DMS53 treated with DMSO at 0.1 percent for 48 hours (cell line): Measurements from ENCODE around the gene LYPD4.
"Not testable (repeated sequence)": the region's sequence is repeated elsewhere in the genome, so short reads cannot be mapped to it uniquely, and the experiment has no call there.

ENCODE experiments used
- DNase-seq: peaks from one replicate; lab custom pipeline; 2025; ENCODE audit not compliant: unreplicated experiment; lab: John Stamatoyannopoulos, UW

LYPD4 gene

DNA sequence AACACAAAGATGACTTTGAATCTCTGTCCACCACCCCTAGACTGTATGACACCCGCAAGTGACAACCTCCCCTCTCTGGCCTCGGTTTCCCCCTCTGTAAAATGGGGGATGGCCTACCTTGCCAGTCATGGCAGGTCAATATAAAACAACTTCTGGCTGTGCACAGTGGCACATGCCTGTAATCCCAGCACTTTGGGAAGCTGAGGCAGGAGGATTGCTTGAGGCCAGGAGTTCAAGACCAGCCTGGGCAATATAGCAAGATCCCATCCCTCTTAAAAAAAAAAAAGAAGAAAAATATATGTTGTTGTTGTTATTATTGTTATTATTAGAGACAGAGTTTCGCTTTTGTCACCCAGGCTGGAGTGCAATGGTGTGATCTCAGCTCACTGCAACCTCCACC is 31.5 kb upstream of the LYPD4 start:
- not testable (repeated sequence) for DNase-seq

DNA sequence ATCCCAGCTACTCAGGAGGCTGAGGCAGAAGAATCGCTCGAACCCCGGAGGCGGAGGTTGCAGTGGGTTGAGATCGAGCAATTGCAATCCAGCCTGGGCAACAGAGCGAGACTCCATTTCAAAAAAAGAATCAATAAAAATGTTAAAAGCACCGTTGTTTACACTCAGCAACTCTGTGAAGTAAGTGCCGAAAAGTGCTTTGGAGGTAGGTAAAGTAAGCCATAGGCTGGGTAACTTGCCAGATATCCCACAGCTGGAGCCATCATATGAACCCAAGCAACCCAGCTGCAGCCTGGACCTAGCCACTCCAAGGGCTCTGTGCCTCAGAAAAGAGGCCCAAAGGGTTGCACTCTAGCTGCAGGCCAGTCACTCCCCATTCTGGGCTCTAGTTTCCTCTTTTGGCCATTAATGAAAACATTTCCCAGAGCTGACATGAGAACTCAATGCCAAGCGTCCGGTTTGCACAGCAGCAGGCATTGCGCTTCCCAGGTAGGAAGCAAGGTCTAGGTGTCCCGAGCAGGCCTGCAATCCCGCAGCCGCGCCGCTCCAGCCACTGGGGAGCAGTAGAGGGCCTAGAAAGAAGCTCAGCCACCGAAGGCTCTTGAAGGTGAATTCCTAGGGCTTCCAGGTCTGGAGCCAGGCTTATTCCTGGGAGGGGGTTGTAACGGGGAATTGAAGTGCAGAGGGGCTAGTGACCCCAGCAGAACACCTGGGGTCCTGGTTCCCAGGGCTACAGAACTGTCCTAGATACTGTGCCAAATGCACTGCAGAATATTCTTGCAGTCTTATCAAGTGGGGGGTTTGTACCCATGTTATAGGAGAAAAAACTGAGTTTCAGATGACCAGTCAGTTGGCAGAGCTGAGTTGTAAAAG is 28.5 kb upstream of the LYPD4 start:
- DNase-seq, result peak; percentile 84

DNA sequence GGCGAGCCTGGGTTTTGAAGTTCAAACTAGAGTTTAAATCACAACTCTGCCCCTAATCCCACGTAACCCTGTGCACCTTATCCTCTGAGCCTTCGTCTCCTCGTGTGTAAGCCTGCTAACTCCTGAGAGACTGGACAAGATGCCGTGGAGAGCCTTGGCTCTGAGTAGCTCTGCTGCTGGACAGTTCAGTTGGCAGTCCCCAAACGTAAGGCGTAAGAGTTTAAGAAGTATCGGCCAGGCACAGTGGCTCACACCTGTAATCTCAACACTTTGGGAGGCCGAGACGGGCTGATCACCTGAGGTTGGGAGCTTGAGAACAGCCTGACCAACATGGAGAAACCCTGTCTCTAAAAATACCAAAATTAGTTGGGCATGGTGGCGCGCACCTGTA is 27.9 kb upstream of the LYPD4 start:
- no peak for DNase-seq

DNA sequence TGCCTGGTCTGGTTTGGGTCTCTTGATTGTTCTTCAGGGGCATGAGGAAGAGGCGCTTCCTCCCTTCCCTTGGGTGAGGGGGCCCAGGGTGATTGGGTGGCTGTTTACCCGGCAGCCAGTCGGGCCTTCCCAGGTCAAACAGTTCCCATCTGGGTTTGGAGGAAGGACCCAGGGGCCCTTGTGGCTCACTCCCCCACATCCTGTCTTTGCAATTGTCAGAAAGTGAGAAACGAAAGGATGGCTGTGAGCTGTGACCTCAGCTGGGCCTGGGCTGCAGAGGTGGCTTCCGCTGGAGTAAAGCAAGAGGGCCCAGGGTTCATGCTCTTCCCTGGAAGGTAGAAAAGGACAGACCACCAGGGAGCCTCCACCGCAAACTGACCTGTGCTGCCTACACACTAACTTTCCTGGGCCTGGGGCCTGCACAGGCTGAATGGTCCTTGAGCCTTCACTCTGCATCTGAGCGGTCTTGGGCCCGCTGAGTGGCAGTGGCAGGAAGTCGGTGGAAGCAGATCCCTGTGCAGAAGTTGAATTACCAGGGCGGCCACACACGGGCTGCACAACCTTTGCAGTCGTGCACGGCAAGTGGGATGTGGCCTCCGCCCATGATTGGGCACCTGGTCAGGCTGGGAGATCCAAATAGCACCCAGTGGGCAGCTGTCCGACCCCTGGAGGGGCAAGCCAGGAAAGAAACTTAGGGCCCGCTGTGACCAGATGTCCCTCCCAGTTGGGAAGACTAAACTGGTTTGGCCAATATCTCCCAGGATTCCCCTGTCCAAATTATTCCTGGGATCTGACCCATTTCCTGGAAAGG is 27.3 kb upstream of the LYPD4 start:
- DNase-seq, result no peak

DNA sequence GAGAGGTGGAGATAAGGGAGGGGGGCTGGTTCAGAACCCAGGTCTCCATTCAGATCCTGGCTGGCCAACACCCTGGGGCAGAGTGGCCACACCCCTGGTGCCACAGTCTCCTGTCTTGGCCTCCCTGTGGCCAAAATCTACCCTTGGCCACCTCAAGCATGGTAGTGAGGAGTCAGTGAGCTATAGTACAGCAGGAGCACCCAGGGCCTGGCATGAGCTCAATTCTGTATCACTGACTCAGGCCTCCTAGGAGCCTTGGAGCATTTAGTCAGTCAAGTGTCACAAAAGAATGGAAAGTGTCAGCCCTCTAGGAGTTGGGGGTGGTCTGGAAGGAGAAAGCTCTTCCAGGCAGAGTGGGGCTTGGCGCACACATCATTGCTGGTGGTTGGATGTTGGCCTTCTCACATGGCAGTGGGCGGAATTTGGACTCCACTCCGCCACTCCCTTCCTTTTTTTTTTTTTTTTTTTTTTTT is 26.0 kb upstream of the LYPD4 start:
- no peak for DNase-seq

DNA sequence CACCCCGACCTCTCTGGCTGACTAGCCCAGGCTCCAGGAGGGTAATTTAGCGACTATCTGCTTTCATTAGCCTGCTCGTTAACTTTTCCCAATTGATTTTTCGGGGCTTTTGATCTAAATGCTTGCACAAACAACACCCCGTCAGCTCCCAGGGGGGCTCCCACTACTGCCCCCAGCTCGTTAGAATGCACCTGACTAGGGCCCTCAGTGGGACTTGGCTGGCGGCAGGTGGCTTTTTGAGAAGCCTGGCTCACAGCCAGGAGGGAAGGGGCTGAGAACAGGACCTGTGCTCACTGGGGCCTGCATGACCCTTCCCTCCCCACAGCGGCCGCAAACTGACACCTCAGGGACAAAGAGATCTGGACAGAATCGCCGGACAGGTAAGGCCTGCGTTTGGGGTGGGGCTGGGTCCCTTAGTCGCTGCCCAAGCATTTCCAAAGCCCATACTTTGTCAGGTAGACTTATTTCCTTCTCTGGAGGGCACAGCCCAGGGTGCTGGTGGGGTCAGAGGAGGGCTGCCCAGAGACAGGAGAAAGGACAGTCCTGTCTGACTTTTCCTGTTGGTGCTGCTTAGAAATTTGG is 25.0 kb upstream of the LYPD4 start:
- no peak for DNase-seq

DNA sequence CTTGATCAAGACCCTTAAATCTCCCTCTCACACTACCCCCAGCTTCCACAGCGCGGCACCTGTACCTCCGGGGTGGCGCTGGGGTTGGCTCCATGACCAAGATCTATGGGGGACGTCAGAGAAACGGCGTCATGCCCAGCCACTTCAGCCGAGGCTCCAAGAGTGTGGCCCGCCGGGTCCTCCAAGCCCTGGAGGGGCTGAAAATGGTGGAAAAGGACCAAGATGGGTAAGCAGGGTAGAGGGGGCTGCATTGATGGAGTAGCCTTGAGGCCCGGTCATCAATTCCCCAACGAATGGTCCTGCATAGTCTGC is 24.5 kb upstream of the LYPD4 start:
- no peak for DNase-seq

DNA sequence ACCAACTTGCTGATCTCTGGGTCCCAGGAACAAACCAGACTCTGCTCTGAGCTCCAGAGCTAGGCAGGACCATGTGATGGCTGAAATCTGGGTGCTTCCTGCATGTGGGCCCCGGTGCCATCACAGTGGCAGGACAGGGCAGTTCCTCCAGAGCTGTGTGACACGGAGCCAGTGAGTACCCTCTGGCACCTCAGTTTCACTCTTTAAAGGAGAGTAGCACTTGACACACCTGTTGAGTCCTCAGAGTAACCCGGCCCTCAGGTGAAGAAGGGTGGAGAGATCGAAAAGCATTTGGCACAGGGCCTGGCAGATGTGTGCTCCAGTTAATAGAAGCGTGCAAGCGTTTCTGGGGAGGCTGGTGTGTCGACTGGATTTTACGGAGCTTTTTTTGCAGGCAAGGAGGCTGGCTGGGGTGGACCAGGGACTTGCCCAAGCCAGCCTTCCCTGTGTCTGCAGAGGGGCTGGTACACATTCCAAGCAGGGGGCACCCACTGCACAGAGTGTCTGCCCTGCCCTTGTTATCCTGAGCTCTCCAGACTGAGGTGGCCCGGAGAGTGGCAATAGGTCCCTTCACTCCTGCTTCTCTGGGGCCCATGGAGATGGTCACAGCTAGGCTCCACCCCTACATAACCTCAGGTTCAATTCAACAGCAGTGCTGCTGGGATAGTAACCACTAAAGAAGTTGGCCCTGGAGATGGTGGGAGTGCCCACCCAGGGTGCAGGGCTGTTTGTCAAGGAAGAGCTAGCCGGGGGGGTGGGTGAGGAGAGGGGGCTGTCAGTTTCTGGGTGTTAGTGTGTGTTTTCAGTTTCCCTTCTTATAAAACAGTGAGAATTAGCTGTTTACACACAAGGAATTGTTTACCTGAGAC is 23.9 kb upstream of the LYPD4 start:
- DNase-seq, result no peak

DNA sequence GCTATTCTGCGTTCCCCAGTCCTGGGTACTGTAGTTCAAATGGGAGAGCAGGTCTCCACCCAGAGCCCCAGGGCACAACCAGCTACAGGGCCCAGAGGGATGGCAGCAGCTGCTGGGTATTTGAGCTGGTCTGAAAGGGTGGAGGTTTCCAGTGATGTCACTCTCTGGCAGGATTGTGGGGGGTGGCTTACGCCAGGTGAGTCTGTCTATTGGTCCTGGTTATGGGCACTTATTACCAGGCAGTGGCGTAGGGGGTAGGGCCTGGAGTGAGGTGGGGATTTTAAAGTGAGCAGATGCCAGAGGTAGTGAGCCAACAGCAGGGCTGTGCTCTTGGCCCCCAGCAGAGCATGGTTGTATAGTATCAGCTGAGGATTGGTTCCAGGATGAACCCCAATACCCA is 21.8 kb upstream of the LYPD4 start:
- DNase-seq, result no peak

DNA sequence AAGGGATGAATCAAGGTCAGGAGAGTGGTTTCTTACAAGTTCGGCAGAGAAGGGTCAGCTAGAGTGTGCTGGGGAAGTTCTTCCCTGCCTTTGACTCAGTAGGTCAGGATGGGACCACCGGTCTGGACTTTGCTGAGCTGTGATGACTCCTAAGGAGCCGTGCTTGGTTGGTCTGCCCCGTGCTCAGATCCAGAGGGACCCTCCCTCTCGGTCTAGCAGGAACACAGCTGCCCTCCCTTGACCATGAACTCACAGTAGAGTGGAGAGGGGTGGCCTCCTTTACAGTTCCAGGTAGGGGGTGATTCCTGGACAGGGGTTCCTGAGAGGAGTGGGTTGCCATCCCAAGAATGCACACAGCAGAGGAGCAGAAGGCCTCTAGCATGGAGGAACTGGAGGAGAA is 19.9 kb upstream of the LYPD4 start:
- no peak for DNase-seq

DNA sequence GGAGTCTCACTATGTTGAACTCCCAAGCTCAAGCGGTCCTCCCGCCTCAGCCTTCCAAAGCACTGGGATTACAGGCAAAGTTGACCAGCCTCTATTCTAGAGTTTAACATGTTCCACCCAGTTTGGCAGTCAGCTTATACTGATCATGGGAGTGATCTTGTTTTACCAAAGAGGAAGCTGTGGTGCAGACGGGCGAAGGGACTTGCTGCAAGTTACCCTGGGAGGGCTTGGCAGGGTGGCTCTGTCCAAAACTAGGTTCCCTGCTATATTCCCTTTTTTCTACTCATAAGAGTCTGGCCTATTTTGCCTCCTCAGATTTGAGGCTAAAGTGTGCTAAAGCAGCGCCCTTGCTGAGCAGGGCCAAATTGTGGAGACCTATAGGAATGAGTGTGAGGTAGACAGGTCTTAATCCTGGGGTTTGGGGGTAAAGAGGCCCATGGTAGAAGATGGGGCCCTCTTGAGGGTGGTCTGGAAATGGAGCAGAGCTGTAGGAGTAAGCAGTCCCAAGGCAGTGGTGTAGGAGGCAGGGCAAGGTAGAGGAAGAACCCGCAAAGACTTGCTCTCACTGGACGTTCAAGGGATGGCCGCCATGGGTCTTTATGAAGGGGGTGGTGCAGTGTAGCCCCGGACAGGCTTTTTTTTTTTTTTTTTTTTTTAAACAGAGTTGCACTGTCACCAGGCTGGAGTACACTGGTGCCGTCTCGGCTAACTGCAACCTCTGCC is 18.9 kb upstream of the LYPD4 start:
- DNase-seq, result no peak

DNA sequence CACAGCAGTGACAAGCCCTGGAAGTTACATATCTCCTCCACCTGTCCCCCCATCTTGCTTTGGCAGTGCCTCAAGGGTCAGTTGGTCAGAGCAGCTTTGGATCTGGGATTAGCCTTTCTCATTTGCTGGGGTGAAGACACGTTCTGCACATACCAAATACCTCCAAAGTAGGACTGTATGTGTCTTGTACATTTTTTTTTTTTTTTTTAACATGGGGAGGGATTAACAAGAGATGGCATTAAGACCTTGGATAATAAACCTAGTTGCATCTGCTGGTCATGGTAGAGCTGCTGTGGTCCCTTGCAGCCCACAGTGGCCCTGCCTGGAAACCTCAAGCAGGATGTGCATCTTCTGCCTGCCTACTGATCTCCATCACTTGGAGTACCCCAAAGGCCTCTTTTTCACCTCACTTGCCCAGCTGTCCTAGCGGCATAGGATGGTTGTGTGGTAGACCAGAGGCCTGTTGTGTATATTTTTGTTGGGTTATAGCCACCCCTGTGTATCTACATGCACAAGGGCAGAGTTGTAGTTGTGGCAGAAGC is 18.0 kb upstream of the LYPD4 start:
- DNase-seq, result no peak

DNA sequence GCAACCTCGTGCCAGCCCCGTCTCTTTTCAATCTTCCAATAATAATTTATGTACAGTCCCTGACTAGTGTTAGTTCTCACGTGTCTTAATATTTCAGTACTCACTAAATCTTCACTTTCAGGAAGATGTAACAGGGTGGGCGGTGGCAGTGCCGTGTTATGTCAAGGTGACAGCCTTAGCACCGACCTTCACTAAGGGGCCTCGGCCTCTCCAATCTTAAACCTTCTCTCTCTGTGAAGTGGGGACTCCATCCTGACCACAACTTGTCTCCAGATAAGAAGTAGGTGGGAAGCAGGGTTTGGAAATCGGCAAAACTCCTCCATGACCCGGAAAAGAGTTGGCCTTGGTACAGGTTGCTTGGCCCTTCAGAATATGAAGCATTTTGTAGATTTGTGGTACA is 17.4 kb upstream of the LYPD4 start:
- no peak for DNase-seq

DNA sequence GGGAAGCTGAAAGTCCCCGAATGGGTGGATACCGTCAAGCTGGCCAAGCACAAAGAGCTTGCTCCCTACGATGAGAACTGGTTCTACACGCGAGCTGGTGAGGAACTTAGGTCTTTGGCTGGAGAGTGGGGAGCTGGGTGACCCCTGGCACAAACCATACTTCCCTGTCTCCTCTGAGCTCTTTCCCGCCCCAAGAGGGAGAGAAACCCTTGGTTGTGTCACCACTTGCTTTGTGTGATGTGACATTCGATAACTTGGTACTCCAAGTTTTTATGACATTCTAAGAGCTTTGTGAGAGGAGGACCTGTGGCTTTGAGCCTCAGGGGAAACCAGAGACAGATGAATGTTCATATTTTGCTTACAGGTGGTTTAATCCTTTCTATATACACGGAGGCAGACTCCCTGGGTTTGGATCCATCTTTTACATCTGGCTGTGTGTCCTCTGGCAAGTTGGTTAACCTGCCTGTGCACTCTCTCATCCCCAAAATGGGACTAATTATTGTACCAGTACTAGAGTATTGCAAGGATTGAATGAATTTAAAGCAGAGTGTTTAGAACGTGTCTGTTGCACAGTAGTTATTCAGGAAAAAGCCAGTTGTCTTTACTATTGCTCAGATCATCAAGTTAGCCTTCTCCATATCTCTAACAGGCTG is 16.8 kb upstream of the LYPD4 start:
- DNase-seq, result no peak

DNA sequence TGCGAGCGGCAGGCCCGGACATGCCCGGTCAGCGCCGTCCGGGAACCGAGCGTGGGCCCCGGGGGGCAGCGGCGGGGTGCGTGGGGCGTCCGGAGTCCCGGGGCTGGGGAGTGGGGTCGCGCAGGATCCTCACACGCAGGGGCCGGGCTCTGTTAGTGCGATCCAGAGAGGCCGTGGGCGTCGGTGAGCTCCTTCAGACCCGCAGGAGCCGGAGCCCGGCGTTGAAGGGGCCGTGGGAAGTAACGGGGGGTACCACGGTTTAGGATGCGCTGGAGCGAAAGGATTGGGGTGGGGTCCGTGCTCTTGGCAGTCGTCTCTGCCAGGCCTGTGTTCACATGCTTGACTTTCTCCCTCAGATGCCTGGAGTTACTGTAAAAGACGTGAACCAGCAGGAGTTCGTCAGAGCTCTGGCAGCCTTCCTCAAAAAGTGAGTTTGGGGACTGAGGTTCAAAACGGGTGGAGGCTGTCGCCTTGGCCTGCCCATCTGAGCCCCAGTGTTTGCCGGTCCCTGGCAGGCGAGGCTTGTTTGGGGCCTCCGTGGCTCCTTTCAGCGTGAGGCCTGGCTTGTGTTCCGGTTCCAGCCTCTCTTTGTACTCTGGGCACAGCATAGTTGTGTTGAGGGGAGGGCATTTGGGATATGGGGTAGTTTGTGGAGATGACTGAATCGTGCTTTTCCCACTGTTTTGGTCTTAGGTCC is 16.1 kb upstream of the LYPD4 start:
- DNase-seq, result no peak

DNA sequence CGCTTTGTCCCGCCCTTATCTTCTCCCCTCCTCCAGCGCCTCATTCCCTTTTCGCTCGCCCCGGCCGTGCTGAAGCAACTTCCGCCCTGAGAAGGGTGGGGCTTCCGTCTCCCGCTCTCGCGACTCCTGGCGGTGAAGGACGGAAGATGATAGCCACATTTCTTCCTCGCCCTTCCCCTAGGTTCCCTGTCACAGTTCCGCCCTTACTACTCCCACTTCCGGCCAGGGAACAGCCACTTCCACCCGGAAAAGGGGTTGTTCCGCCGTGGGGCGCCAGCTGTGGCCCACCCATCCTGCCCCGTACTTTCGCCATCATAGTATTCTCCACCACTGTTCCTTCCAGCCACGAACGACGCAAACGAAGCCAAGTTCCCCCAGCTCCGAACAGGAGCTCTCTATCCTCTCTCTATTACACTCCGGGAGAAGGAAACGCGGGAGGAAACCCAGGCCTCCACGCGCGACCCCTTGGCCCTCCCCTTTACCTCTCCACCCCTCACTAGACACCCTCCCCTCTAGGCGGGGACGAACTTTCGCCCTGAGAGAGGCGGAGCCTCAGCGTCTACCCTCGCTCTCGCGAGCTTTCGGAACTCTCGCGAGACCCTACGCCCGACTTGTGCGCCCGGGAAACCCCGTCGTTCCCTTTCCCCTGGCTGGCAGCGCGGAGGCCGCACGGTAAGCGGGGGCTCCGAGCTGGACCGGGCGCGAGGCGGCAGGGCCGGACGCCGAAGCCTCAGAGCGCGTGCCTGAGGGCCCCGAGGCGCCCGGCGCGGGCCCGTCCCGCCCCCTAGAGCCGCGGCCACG is 15.3 kb upstream of the LYPD4 start, which contains the start of gene RPS19:
TSS of gene RPS19 (plus strand) at position 638 of the 801 bp plus-strand sequence. CDS start 520 bp downstream, outside the sequence.
- peak; percentile 96 for DNase-seq

DNA sequence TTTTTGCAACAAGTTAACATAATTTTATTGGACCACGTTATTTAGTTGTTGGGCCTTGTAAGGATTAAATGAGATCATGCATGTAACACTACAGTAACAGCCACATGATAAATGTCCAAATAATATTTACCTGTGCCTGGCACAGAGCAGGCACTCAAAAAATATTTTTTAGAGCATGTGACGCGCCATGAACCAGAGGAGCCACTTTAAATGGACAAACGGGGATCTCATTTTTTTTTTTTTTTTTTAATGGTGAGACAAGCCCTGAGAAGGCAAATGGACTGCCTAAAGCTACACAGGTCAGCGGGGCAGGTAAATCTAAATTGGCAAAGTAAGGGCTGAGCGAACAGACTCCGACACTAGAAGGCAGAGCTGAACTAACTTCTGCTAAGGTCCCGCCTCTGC is 14.7 kb upstream of the LYPD4 start:
- no peak for DNase-seq

DNA sequence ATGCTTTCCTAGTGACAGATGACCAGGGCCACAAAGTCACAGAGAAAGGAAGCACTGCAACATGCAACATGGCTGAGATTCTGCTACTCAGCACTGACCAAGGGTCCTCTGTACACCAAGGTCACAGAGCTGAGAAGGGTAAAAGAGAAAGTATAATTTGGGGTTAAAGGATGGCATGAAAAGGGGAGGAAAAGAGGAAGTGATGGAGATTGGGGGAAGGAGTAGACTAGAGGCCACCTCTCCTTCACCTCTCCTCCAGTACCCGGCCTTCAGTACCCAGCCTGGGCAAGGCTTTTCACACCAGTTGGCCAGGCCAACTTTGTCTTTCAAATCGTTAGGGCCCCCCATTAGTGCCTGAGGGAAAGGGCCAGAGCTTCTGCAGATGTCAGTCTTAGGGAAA is 9.3 kb upstream of the LYPD4 start:
- DNase-seq, result no peak
